DND-41 (cell line): ENCODE measurements around the gene GMFB.

Source experiments
- CTCF ChIP-seq: IDR thresholded peaks from 2 replicates; pipeline ENCODE4 v1.5.1; 2012; ENCODE audit warnings: borderline replicate concordance, low read length, moderate library complexity, mild to moderate bottlenecking; ENCODE audit not compliant: poor library complexity, severe bottlenecking; ENCODE audit errors: extremely low read depth
- EZH2 ChIP-seq: IDR thresholded peaks from 3 replicates; pipeline ENCODE4 v1.6.1; 2012; ENCODE audit warnings: borderline replicate concordance, low read depth, mild to moderate bottlenecking, moderate library complexity, low read length, inconsistent platforms; ENCODE audit not compliant: severe bottlenecking

GRCh38 chr14:54528973-54529372 lies 40.2 kb upstream of the GMFB start:
- TF ChIP-seq CTCF (no peak), EZH2 (no peak)
